Nucleus accumbens (tissue), 56 donors: ENCODE data around the gene FNDC3B.
"Not testable (repeated sequence)": the region's sequence is repeated elsewhere in the genome, so short reads cannot be mapped to it uniquely, and the experiment has no call there.

Experiments
- DNase-seq, 56 donors: peaks; one replicate each; lab custom pipeline; 2025; lab: John Stamatoyannopoulos, UW

FNDC3B gene

DNA sequence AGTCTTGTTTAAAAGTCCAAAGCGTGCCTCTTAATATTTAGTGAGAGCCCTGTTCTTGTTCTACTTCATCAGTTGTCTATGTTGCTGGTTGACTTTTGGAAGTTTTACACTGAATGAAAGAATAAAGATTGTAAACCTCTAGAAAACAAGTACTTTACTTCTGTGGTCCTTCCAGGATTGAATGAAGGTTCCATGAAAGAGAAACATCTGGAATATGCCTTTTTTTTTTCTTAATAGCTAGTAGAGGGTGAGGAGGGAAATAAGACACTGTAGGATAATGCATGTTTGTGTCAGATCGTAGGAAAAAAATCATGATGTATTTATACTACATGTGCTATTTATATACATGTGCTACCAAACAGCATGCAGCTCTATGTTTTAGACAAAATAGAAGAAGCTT lies 205.9 kb downstream of the FNDC3B start:
- no peak for DNase-seq

DNA sequence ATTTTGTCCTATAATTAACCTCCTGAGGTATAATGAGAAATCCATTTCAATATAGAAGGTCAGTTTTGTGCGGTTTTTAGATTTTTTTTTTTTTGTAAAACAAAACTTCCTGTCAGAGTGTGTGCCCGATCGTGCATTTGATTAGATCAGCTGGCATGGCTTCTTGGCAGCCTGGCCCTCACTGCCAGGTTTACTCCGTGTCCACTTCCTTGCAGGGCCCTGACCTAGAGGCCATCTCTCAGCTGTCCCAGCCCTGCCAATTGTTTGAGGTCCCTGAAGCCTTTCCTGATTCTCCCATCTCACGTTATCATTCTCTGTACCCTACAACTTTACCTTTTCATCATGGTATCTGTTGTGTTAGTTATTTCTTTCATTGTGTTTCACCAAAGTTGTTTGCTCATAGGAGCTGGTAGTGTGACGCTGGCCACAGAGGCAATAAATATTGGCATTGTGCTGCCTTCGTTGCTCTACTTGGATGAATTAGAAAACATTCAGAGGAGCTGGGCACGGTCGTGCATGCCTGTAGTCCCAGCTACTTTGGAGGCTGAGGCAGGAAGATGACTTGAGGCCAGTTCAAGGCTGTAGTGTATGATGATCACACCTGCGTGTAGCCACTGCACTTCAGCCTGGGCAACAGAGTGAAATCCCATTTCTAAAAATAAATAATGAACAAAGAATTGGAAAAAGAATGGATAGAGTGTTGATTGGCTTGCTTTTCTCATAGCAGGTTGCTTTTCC lies 206.9 kb downstream of the FNDC3B start:
- DNase-seq: no peak

DNA sequence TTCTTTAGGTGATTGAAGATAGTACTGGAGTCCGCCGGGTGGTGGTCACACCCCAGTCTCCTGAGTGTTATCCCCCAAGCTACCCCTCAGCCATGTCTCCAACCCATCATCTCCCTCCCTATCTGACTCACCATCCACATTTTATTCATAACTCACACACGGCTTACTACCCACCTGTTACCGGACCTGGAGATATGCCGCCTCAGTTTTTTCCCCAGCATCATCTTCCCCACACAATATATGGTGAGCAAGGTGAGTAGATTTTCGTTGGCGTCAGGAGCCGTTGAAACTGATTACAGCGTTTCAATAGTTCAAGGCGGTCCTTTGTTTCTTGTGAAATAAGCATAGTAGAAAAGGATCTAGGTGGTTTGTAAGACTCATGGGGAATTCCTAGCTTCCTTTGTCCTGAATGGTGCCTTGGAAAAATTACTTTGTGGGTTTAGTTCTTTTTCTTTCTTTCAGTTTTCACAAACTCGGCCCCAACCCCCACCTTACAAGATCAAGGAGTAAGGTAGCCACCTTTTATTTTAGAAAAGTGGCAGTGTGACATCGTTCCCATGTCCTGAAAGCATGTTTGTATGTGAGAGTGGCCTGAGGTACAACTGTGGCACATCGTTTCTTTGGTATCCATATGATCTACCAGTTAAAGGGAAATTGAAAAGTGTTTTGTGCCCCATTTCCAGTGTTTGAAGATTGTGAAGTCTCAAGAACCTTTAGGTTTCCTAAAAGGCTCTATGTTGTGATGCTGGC lies 208.3 kb downstream of the FNDC3B start:
- DNase-seq: no peak

DNA sequence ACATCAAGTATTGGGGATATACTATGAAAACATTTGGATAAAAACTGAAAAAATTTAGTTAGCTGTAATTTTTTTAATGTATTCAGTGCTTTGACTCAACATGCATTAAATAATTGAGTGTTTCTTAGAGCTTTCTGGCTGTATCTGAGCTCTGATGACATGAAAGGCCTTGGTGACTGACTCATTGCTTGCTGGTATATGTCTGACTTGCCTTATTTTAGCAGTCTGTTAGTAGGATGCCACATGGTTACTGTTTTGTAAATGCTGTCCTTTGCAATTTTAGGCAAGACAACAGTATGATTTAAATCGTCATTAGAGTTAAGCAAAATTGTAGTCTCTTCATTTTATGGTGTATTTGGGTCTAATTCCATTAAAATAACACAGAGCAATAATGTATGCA lies 209.7 kb downstream of the FNDC3B start:
- DNase-seq: no peak

DNA sequence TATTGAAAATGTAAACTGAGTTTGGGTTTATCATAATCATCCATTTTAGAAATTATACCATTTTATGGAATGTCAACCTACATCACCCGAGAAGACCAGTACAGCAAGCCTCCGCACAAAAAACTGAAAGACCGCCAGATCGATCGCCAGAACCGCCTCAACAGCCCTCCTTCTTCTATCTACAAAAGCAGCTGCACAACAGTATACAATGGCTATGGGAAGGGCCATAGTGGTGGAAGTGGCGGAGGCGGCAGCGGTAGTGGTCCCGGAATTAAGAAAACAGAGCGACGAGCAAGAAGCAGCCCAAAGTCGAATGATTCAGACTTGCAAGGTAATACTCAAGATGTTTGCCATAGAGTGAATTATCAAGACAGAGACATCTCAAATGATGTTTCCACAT lies 211.8 kb downstream of the FNDC3B start:
- no peak for DNase-seq

DNA sequence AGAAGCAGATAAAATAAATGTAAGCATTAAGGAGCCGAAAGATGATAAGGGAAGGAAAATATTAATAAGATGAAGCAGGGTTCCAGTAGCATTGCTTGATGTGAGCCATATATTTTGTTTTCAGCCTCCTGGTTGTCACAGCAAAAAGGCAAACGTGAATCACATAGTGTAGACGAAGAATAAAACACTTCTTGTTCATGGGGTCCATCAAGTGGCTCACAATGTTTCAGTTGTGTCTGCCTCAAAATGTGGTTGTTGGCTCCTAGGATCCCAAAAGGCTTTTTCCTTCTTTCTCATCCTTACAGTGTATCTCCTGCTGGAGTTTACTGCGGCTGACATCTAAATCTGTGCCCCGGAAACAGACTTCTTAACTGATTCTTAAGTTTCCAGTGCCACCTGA lies 213.8 kb downstream of the FNDC3B start:
- DNase-seq: no peak

DNA sequence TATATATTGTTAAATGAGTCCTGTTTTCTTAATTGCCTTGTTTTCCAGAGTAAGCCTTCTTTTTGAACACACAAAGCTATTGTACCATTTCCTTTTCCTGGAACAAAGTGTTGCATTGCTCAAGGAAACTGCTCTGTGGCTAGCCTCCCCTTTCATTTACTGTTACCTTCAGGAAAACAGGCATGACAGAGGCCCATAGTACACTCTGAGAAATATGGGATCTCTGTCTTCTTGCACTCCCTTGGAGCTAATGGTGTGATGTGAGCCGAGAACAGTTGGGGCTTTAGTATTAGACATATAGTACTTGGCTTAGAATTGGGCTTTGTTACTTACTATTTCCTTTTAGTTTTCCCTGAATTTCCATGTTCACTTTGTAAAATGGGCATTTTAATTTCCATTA lies 215.2 kb downstream of the FNDC3B start:
- DNase-seq: no peak

DNA sequence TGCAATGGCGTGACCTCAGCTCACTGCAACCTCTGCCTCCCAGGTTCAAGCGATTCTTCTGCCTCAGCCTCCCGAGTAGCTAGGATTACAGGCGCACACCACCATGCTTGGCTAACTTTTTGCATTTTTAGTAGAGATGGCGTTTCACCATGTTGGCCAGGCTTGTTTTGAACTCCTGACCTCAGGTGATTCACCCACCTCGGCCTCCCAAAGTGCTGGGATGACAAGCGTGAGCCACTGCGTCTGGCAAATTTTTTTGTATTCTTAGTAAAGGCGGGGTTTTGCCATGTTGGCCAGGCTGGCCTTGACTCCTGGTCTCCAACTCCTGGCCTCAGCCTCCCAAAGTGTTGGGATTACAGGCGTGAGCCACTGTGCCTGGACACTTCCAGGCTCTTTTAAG lies 215.9 kb downstream of the FNDC3B start:
- DNase-seq: not testable (repeated sequence)

DNA sequence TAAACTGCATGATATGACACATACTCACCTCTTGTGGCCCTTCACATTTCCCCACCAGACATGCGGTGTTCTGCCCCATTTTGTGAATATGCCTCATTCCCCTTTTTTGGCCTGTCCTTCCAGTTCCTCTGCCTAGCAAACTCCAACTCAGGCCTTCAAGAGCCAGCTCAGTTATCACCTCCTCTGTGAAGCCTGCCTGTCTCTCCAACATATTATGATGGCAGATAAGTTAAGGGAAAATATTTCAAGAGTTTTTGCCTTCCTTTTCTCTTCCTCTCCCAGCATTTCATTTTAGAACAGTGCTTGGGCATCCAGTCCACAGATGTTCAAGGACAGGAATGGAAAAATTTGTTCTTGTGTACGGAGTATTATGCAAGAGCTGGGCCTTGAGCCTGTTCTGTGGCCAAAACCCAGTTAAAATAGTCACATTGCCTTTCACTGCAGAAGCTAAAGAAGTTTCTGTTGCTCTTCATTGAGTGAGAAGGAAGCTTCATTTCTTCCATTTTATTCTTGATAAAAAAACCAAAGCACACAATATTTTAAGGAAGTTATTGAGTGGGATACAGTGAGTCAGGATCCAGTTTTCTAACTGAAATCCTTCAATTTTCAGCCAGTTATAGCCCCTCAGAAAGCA lies 216.8 kb downstream of the FNDC3B start:
- no peak for DNase-seq

DNA sequence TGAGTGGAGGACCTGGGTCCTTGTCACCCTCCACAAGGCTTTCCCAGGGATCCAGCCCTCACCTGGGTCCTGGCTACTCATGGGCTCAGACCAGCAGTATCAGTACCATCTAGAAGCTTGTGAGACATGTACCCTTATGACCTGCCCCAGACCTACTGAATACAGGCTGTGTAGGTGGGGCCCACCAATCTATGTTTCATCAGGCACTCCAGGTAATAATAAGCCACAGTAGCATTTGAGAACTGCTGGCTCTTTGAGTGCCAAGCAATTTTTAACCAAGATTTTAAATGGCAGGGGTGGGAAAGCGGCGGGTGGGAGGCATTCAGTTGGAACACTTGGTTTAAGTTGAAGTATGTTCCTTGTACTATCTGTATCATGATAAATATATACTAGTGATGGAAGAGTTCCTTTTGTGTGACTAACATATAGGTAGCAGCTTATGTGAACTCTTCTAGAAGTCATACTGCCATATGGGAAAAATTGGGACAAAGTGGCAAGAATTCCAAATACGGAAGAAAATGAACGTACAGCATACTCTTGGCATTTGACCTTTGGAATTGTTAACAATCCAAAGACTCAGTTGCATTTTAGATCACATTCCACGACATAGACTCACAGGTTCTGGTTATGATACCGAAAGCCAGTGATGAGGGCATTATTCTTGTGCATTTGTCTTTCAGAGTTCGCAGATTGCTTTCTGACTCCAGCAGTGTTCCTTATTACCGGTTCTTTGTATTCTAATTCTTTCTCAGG lies 218.4 kb downstream of the FNDC3B start:
- DNase-seq: no peak

DNA sequence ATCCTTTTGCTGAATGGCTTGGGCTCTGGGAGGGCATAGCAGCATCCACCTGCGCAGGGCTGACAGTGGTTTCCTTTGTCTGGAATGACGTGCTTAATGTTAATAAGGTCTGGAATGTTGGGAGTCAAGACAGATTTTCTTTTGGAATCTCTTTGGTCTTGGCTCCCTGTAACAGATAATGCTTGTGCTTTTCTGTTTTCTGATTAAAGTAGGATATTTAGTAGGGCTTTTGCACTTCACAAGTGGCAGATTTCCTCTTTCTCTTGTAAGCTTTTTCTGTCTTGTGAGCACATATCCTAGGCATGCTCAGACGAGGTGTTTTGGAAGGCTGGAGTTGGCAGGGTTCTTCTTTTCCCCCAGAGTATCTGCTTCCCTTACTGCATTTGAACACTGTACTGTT lies 219.2 kb downstream of the FNDC3B start:
- no peak for DNase-seq

DNA sequence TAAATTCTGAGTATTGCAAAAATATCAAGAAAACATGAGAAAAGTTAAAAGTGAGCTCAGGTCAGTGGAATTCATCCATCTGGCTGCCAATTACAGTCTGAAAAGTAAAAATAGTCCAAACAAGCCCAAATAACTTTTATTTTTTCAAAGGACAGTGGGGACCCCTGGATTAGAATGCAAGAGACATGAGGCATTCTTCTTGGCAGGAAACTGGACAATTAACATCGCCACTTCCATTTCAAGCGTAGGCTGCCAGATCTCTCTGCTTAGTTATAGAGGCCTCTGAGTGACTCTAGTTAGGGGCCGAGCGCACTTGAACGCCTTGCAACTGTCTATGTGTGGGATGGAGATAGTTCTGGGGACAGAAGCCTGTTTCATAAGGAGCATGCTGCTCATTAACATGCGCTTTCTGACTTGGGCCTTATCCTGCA lies 219.7 kb downstream of the FNDC3B start:
- peak in 3 of 56 donors; percentile 1 to 6 (median 4) for DNase-seq

DNA sequence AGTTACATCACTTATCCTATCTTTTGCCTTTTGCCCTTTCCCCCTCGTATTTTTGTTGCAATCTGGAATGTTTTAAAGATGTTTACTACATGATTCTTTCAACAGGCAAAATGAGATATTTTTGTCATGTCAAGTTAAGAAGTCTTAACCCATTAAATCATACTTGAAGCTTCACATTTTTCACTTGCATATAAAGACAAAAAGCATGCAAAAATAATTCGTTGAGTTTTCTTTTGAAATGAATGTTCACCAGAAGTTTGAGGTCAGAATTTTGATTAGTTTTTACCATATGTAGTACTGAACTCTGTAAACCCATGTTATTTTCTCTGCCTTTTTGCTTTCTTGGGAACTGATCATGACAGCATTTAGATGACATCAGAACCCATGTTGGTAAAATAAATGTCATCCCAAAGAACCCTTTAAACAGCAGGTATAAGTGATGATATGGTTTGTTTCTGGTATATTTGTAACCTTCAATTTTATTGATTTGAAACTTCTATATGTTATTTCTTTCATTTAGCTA lies 220.4 kb downstream of the FNDC3B start:
- DNase-seq: no peak

DNA sequence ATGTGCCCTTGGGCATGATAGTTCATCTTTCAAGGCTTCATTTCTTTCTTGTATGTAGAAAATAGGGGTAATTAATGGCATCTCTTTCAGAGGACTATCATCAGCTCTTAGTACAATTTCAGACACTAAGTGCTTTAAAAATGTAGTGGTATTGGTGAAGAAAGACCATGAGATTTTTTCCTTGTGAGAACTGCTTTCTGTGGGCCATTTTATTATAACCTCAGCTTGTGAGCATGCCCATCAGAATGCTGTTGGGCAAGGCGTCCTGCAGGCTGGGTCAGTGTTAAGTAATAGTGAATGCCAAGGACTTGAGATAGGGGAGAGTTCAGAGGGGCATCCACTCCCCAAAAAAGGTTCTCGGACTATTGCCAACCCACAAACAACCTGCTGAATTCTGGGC lies 221.0 kb downstream of the FNDC3B start:
- DNase-seq: no peak

DNA sequence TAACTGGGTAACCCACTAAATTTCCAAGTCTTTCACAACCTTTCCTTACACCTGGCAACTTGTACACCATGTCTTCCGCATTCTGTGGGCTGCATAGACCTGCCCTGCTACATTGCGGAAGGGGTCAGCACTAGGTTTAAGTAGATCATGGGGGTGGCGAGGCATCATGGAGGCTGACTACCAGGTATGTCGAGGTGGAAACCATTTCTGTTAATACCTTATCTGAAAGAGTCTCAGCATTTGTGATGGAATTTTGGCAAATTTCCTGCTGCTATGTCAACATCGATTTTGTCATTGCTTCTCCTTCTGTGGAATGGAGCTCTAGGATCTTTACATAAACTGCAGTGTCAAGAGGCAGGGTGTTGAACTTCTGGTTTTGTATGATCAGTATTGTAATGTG lies 221.7 kb downstream of the FNDC3B start:
- no peak for DNase-seq

DNA sequence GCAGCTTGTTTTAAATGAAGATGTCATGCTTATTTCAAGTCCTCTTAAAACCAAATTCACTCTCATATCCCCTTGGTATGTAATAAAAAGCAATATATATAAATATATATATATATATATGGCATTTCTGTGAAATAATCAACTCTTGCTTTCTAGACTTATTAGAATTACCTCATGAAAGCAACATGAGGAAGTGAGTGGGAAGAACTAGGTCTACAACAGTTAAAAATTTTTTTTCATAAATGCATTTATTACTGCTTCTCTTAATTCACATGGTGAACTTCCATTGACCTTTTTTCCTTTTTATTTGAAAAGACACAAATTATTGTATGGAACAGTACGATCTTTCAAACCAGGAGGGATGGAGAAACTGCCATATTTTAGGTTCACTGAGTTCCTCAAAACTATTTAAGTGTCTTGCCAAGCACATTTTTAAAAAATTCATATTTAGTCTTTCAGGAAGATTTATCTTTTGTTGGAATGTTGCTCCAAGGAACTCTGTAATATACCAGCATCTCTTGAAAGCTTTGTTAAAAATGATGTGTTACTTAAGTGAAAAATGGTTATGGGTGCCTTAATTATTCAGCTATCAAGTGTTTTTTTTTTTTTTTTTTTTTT lies 223.7 kb downstream of the FNDC3B start:
- DNase-seq: no peak

DNA sequence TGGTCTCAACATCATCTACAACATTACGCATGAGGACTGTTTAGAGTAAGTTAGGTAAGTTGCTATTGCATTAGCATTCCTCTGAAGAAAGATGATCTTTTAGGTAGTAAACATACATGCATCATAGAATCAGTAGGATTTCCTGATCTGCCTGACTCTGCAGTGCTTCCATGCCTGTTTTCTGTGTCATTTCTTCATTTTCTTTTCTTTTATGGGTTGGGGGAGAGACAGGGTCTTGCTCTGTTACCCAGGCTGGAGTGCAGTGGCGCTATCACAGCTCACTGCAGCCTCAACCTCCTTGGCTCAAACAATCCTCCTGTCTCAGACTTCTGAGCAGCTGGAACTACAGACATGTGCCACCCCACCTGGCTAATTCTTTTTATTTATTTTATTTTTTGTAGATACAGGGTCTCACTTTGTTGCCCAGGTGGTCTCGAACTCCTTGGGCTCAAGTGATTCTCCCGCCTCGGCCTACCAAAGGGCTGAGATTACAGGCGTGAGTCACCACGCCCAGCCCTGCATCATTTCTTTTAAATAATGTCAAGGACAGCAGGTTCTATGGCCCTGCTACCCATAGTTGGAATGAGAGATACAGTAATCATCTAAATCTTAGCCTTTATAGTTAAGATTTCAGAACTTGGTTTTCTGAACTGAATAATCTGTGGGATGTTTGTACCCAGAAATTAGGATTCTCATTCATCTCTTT lies 224.6 kb downstream of the FNDC3B start:
- no peak for DNase-seq

DNA sequence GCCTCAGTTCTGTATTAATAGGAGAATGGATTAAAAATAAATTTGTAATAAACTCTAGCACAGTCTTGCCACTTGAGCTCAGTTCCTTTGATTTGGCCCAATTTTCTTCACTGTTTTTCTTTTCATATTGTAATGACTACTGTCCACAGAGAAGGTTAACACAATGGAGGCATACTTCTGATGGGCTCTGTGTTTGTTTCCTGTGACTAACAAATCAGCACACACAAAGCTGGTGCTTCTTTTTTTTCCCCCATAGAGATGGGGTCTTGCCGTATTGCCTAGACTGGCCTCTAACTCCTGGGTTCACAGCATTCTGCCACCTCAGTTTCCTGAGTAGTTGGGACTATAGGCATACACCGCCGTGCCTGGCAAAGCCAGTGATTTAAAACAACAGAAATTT lies 226.7 kb downstream of the FNDC3B start:
- no peak for DNase-seq

DNA sequence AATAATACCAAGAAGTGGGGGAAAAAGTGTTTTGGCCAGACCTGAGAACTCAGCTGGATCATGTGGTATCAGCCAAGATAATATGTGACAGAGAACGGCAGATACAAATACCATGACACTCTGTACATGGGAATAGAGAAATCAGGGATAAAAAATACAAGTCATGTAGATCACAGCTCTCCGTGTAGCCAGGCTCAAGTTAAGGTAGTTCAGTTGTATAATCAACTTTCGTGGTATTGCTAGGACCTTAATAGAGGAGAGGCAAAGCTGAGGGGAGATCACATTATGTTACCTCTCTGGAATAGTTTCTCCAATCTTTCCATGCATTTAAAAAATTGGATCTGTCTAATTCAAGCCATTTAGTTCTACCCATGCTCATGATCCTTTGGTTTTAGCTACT lies 229.0 kb downstream of the FNDC3B start:
- DNase-seq: no peak

DNA sequence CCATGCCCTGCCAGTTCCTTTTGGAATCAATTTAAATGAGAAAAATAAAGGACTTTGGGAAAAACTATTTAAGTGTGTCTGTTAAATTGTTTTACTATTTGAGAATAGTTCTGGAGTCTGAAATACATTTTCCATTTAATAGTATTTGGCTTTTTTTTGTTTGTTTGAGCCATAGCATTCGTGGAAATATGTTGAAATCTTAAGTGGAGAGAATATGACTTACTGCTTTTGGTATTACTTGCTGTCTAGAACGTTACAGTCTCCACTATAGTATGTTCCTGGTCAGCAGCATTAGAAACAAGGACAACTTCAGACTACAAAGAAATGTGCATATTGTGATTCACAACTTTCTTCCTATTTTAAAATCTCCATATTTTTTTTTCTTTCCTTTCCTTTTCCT lies 229.5 kb downstream of the FNDC3B start:
- no peak for DNase-seq
